GM21390 (cell line): ENCODE data around the gene POU2F2.
"Not testable (repeated sequence)": the region's sequence is repeated elsewhere in the genome, so short reads cannot be mapped to it uniquely, and the experiment has no call there.

Experiments
- ATAC-seq: cut with Tn5 transposase; IDR thresholded peaks from one replicate; pipeline ENCODE4 v1.9.1; 2021; ENCODE audit not compliant: unreplicated experiment

POU2F2 gene

GRCh38 chr19:42066075-42066754 is 66.0 kb downstream of the POU2F2 start:
- ATAC-seq = no peak

GRCh38 chr19:42065511-42065910 is 66.7 kb downstream of the POU2F2 start:
- no peak for ATAC-seq

- no peak for ATAC-seq
Measured at GRCh38 chr19:42065051-42065450, 67.2 kb downstream of the POU2F2 start.

GRCh38 chr19:42064432-42064831 is 67.8 kb downstream of the POU2F2 start:
- ATAC-seq = no peak

GRCh38 chr19:42062381-42062780 is 69.9 kb downstream of the POU2F2 start:
- no peak for ATAC-seq

GRCh38 chr19:42060117-42060516 is 72.1 kb downstream of the POU2F2 start:
- ATAC-seq = no peak

GRCh38 chr19:42059196-42059595 is 73.0 kb downstream of the POU2F2 start:
- no peak for ATAC-seq

- ATAC-seq = no peak
Measured at GRCh38 chr19:42057846-42058245, 74.4 kb downstream of the POU2F2 start.

- ATAC-seq = no peak
Measured at GRCh38 chr19:42054205-42054604, 78.0 kb downstream of the POU2F2 start.

GRCh38 chr19:42053037-42053935 is 79.0 kb downstream of the POU2F2 start:
- no peak for ATAC-seq

GRCh38 chr19:42052241-42052863 is 79.9 kb downstream of the POU2F2 start:
- ATAC-seq = no peak

- no peak for ATAC-seq
Measured at GRCh38 chr19:42051166-42052115, 80.8 kb downstream of the POU2F2 start.

- ATAC-seq = no peak
Measured at GRCh38 chr19:42048992-42049391, 83.3 kb downstream of the POU2F2 start.

- no peak for ATAC-seq
Measured at GRCh38 chr19:42045575-42045974, 86.7 kb downstream of the POU2F2 start.

- ATAC-seq = no peak
Measured at GRCh38 chr19:42042455-42043170, 89.6 kb downstream of the POU2F2 start.

GRCh38 chr19:42040491-42040890 is 91.8 kb downstream of the POU2F2 start:
- not testable (repeated sequence) for ATAC-seq

- no peak for ATAC-seq
Measured at GRCh38 chr19:42040031-42040430, 92.2 kb downstream of the POU2F2 start.

GRCh38 chr19:42038666-42039065 is 93.6 kb downstream of the POU2F2 start:
- no peak for ATAC-seq

GRCh38 chr19:42037649-42038048 is 94.6 kb downstream of the POU2F2 start:
- ATAC-seq = no peak
